K562 (cell line): ENCODE measurements around the gene CRIP3. TPM values are rescaled to one million over a fixed set of nuclear protein-coding genes. Genes with fewer than 3 reads are reported as not detected.

Experiments
- ATAC-seq: fragments of 200-7000 bp; cut with Tn5 transposase; 3 replicates; pipeline ENCODE4 v1.9.1; 2020; ENCODE audit warnings: moderate library complexity
- BruUV-seq: library from RNA; stranded (reverse); fragments of 400-500 nt; replicated peaks from 2 replicates; lab custom pipeline; 2021; lab: Mats Ljungman, UMichigan
- CTCF ChIA-PET: fragments of 300-600 bp; formaldehyde crosslinking; extraction: SDS; loops from one replicate; lab custom pipeline; 2021; ENCODE audit warnings: low intra/inter-chr PET ratio; lab: Yijun Ruan, JAX
- POLR2A ChIA-PET: fragments of 300-600, 350-650 bp; sonication (Branson Sonifier 250); formaldehyde crosslinking; extraction: SDS; loops from one replicate; lab custom pipeline; 2021; ENCODE audit warnings: antibody characterized with exemption, inconsistent platforms; lab: Yijun Ruan, JAX
- DNase-seq, 4 experiments: peaks; one replicate each; pipeline versions ENCODE4 v3.0.0 to v3.0.0-alpha.2; 2011 to 2018; ENCODE audit warnings: low spot score in 3 of 4, mixed read lengths in 3 of 4; ENCODE audit errors: extremely low read depth in 1 of 4
- FAIRE-seq: peaks from 2 replicates; lab custom pipeline; 2011; peaks lifted over from hg19 to GRCh38; lab: Jason Lieb, UNC
- H2AFZ ChIP-seq: 2 replicates; pipeline ENCODE4 v1.6.0; 2011; ENCODE audit warnings: low read depth, low read length, control low read depth, inconsistent platforms
- H3K27ac ChIP-seq: fragments of 200-600 bp; 3 replicates; pipeline ENCODE4 v1.8.0; 2011; ENCODE audit warnings: low read depth, mild to moderate bottlenecking, control low read depth, inconsistent platforms, low read length, moderate library complexity, mixed read lengths; ENCODE audit errors: extremely low read depth
- H3K27me3 ChIP-seq, 2 experiments: fragments of 300-600 bp in 1 of 2; 2 replicates in 1 of 2; 3 replicates in 1 of 2; pipeline versions ENCODE4 v1.6.0 to v1.8.0; 2011; ENCODE audit warnings: inconsistent platforms in 2 of 2, low read length in 2 of 2, mild to moderate bottlenecking in 1 of 2, mixed read lengths in 1 of 2, moderate library complexity in 1 of 2; ENCODE audit not compliant: control insufficient read depth in 2 of 2, insufficient read depth in 2 of 2
- H3K36me3 ChIP-seq: fragments of 300-600 bp; 3 replicates; pipeline ENCODE4 v1.8.0; 2011; ENCODE audit warnings: mild to moderate bottlenecking, low read length, inconsistent platforms; ENCODE audit not compliant: control insufficient read depth, insufficient read depth
- H3K4me1 ChIP-seq, 2 experiments: fragments of 200-600 bp in 1 of 2; replicated peaks in 1 of 2; 2 replicates in 1 of 2; 3 replicates in 1 of 2; pipeline versions ENCODE4 v1.5.1 to v1.8.0; 2011; ENCODE audit warnings: inconsistent platforms in 2 of 2, low read length in 2 of 2, mild to moderate bottlenecking in 1 of 2, mixed read lengths in 1 of 2, moderate library complexity in 1 of 2; ENCODE audit not compliant: control insufficient read depth in 2 of 2, insufficient read depth in 2 of 2
- H3K4me2 ChIP-seq: 2 replicates; pipeline ENCODE4 v1.6.1; 2011; ENCODE audit warnings: low read length, control low read depth, inconsistent platforms, mixed read lengths; ENCODE audit not compliant: insufficient read depth
- H3K4me3 ChIP-seq: fragments of 200-600 bp; sonication (generic), shearing (Covaris generic); 2 replicates; pipeline ENCODE4 v1.5.1; 2016; ENCODE audit warnings: control low read depth, inconsistent platforms
- H3K79me2 ChIP-seq: fragments of 200-600 bp; 3 replicates; pipeline ENCODE4 v1.8.0; 2011; ENCODE audit warnings: low read length, inconsistent platforms; ENCODE audit not compliant: control insufficient read depth, insufficient read depth
- H3K9ac ChIP-seq, 2 experiments: 2 replicates each; pipeline versions ENCODE4 v1.6.0 to v1.6.1; 2011; ENCODE audit warnings: low read depth in 2 of 2, low read length in 2 of 2, control low read depth in 1 of 2, inconsistent platforms in 1 of 2, mild to moderate bottlenecking in 1 of 2, mixed read lengths in 1 of 2; ENCODE audit not compliant: insufficient read depth in 1 of 2
- H3K9me1 ChIP-seq: one replicate; pipeline ENCODE4 v1.6.0; 2011; ENCODE audit warnings: inconsistent platforms, mild to moderate bottlenecking, low read length, moderate library complexity; ENCODE audit not compliant: control insufficient read depth, insufficient read depth
- H3K9me3 ChIP-seq: replicated peaks from 2 replicates; pipeline ENCODE4 v1.5.1; 2011; ENCODE audit warnings: low read depth, low read length, inconsistent platforms; ENCODE audit not compliant: control insufficient read depth, insufficient read depth
- H4K20me1 ChIP-seq: replicated peaks from 2 replicates; pipeline ENCODE4 v1.6.1; 2011; ENCODE audit warnings: low read length, inconsistent platforms, mixed read lengths; ENCODE audit not compliant: control insufficient read depth, insufficient read depth
- ATF7 ChIP-seq: fragments of 450-650 bp; IDR thresholded peaks from 2 replicates; pipeline ENCODE4 v1.7.1; 2014; ENCODE audit warnings: mild to moderate bottlenecking, moderate library complexity
- C11orf30 ChIP-seq: fragments of 450-650 bp; IDR thresholded peaks from 2 replicates; pipeline ENCODE4 v1.6.1; 2016; ENCODE audit warnings: low read depth, mild to moderate bottlenecking
- GATAD2B ChIP-seq: fragments of 450-650 bp; IDR thresholded peaks from 2 replicates; pipeline ENCODE4 v1.6.1; 2017; ENCODE audit warnings: mild to moderate bottlenecking, borderline replicate concordance
- LEF1 ChIP-seq: fragments of 450-650 bp; IDR thresholded peaks from 2 replicates; pipeline ENCODE4 v1.6.1; 2016; ENCODE audit warnings: mild to moderate bottlenecking
- MAFF ChIP-seq: IDR thresholded peaks from 2 replicates; pipeline ENCODE4 v1.6.1; 2012; ENCODE audit warnings: low read length, improper control_type of control experiment
- MAFG ChIP-seq: fragments of 450-650 bp; conservative IDR thresholded peaks from 2 replicates; pipeline ENCODE4 v1.6.1; 2016; ENCODE audit warnings: missing genetic modification characterization, missing compliant biosample characterization
- MAFK ChIP-seq: IDR thresholded peaks from 2 replicates; pipeline ENCODE4 v1.6.1; 2011; ENCODE audit warnings: low read length, improper control_type of control experiment
- MLLT1 ChIP-seq, 2 experiments: fragments of 450-650 bp; IDR thresholded peaks; 2 replicates each; pipeline ENCODE4 v1.6.1; 2016
- NBN ChIP-seq: fragments of 450-650 bp; IDR thresholded peaks from 2 replicates; pipeline ENCODE4 v1.6.1; 2016; ENCODE audit warnings: low read depth, mild to moderate bottlenecking
- NR2C1 ChIP-seq, 2 experiments: fragments of 450-650 bp; IDR thresholded peaks; 2 replicates each; pipeline ENCODE4 v1.6.1; 2017; ENCODE audit warnings: mild to moderate bottlenecking in 2 of 2, antibody characterized with exemption in 1 of 2, inconsistent platforms in 1 of 2, missing compliant biosample characterization in 1 of 2, missing genetic modification characterization in 1 of 2
- PPARD ChIP-seq: fragments of 250-450 bp; sonication (Bioruptor Pico); IDR thresholded peaks from 2 replicates; pipeline ENCODE4 v1.8.0; 2022; ENCODE audit warnings: inconsistent platforms, mild to moderate bottlenecking, moderate library complexity
- RFX5 ChIP-seq: IDR thresholded peaks from 2 replicates; pipeline ENCODE4 v1.6.1; 2011; ENCODE audit warnings: low read depth, mild to moderate bottlenecking, improper control_type of control experiment, low read length
- SMARCA4 ChIP-seq: fragments of 450-650 bp; IDR thresholded peaks from 2 replicates; pipeline ENCODE4 v1.6.1; 2016
- SMARCC2 ChIP-seq: fragments of 450-650 bp; IDR thresholded peaks from 2 replicates; pipeline ENCODE4 v1.6.1; 2017; ENCODE audit warnings: antibody characterized with exemption, moderate library complexity, mild to moderate bottlenecking, low read depth
- SPI1 ChIP-seq: IDR thresholded peaks from 2 replicates; pipeline ENCODE4 v1.6.1; 2011; ENCODE audit warnings: low read depth, low read length, control low read depth, borderline replicate concordance
- SRSF3 ChIP-seq: fragments of 200-400 bp; formaldehyde crosslinking; IDR thresholded peaks from 2 replicates; pipeline ENCODE4 v1.6.1; 2016; ENCODE audit warnings: mild to moderate bottlenecking, low read length, moderate library complexity; ENCODE audit not compliant: insufficient read depth
- TAF7 ChIP-seq: fragments of 450-650 bp; IDR thresholded peaks from 2 replicates; pipeline ENCODE4 v1.6.1; 2016; ENCODE audit warnings: missing genetic modification characterization, missing compliant biosample characterization
- TCF3 ChIP-seq: sonication (generic); formaldehyde crosslinking; IDR thresholded peaks from 2 replicates; pipeline ENCODE4 v1.4.0; 2020; ENCODE audit warnings: mild to moderate bottlenecking, missing genetic modification reagents
- ZNF140 ChIP-seq: fragments of 250-450 bp; sonication (Bioruptor Pico); IDR thresholded peaks from 2 replicates; pipeline ENCODE4 v1.8.0; 2021; ENCODE audit warnings: moderate library complexity, mild to moderate bottlenecking, inconsistent platforms
- ZNF23 ChIP-seq: fragments of 250-450 bp; sonication (Bioruptor Pico); IDR thresholded peaks from 2 replicates; pipeline ENCODE4 v1.4.0; 2020; ENCODE audit warnings: mild to moderate bottlenecking
- ZNF316 ChIP-seq: fragments of 450-650 bp; IDR thresholded peaks from 2 replicates; pipeline ENCODE4 v1.6.1; 2016
- ZNF41 ChIP-seq: fragments of 250-450 bp; sonication (Bioruptor Pico); conservative IDR thresholded peaks from 2 replicates; pipeline ENCODE4 v1.4.0; 2020; ENCODE audit warnings: mild to moderate bottlenecking
- WGBS: fragments of 100-300 bp; shearing (Covaris generic); methylation state at CpG from one replicate; pipeline ENCODE4 v1.1.6; 2016; ENCODE audit warnings: low coverage, mixed read lengths; ENCODE audit not compliant: insufficient coverage; ENCODE audit errors: missing lambda C conversion rate; 5-methylcytosine and 5-hydroxymethylcytosine counted together
- in situ Hi-C: fragments of 300-500 bp; cut with MboI; formaldehyde crosslinking; loops from 4 replicates; pipeline ENCODE4 v1.15.0; 2018; ENCODE audit warnings: inconsistent platforms, mixed read lengths
- intact Hi-C: fragments of 100-400 bp; cut with micrococcal nuclease; formaldehyde crosslinking; loops from 2 replicates; pipeline ENCODE4 v1.14.2; 2022
- polyA plus RNA-seq, 8 experiments: library from polyadenylated mRNA; depleted of rRNA in 4 of 8; stranded (reverse) in 5 of 8; unstranded in 3 of 8; fragments of >200 nt; fragmentation: Nextera tagmentation in 2 of 8; fragmentation: Illumina TruSeq in 1 of 8; extraction: Ambion mirVana in 2 of 8; extraction: Trizol in 1 of 8; gene quantifications; 2 replicates each; pipeline versions ENCODE4 v1.2.1 to v1.2.3, GENCODE V29; 2011 to 2014; ENCODE audit warnings: inconsistent platforms in 1 of 8, missing spikeins in 1 of 8
- total RNA-seq, 7 experiments: library from RNA; depleted of rRNA in 6 of 7; stranded (reverse); fragments of >200 nt in 6 of 7; fragmentation: Illumina TruSeq in 2 of 7; extraction: Trizol in 2 of 7; gene quantifications; 2 replicates each; pipeline versions ENCODE4 v1.2.1 to v1.2.3, GENCODE V29; 2011 to 2021; ENCODE audit warnings: low replicate concordance in 1 of 7
- TF ChIP-seq, protein P1 (sequence below), 2 experiments: fragments of 450-650 bp in 1 of 2; sonication (generic) in 1 of 2; formaldehyde crosslinking in 1 of 2; IDR thresholded peaks in 1 of 2; conservative IDR thresholded peaks in 1 of 2; 2 replicates each; pipeline versions ENCODE4 v1.6.1 to v1.8.1; 2016 to 2023; ENCODE audit warnings: mild to moderate bottlenecking in 2 of 2, moderate library complexity in 2 of 2, inconsistent platforms in 1 of 2, missing genetic modification reagents in 1 of 2

The CRIP3 gene
- total and polyA plus RNA-seq, 9 of the 15 experiments (the other 6 are each of a cell fraction or from before 2014, with no cell fraction given) = 0.36 to 2.1 (median 0.87) TPM

- TF ChIP-seq SMARCC2 = peak; percentile 57; the same call in 1 of the 2 replicates
- TF ChIP-seq LEF1 = peak; percentile 28; the same call in 1 of the 2 replicates
- TF ChIP-seq MAFF = peak; percentile 91
- TF ChIP-seq PPARD (CRISPR knock-in tag) = no peak
- peak; percentile 70 for TF ChIP-seq SMARCA4
- TF ChIP-seq MAFK = peak; percentile 87
- TF ChIP-seq C11orf30 = peak; percentile 96
- no peak for TF ChIP-seq NR2C1 (IDR thresholded peaks at IDR 0.05)
- 0 out of 2 replicates have a peak, but pooled peaks have one; percentile 11 for TF ChIP-seq NR2C1 (tag; IDR thresholded peaks at IDR 0.05)
- no peak for TF ChIP-seq ZNF41
- peak; percentile 96 for TF ChIP-seq ZNF316
- peak; percentile 94 for TF ChIP-seq SPI1
- 0 out of 2 replicates have a peak, but pooled peaks have one; percentile 8 for TF ChIP-seq GATAD2B
- peak; percentile 93 for TF ChIP-seq MAFG (tag)
Observed at GRCh38 chr6:43310624-43311023, 2.0 kb upstream of the CRIP3 start (continued).

DNA sequence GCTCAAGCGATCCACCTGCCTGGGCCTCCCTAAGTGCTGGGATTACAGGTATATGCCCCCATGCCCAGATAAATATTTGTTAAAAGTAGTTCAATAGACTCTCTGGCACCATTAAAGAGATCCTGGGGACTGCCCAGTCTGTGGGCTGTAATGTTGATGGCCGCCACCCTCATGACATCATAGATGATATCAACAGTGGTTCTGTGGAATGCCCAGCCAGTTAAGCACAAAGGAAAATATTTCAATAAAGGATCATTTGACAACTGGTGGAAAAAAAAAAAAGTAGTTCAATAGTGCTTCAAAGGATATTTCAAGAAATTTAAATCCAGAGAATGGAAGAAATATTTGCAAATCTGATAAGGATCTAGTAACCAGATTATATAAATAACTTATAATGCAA lies 1.5 kb upstream of the CRIP3 start:
- POLR2A ChIA-PET = interaction anchor here (0.8 to 1.1 kb wide), 2 partner anchors 10 to 24 kb away, joined by 4 read pairs; no protein-coding TSS in a partner anchor
- H3K4me1 ChIP-seq = peaks cover 14 to 21% of the 10 kb centered on the region in 2 experiments
- no peak for TF ChIP-seq SRSF3
- no peak for TF ChIP-seq MLLT1 (IDR thresholded peaks at IDR 0.05)
- TF ChIP-seq, protein P1, sequence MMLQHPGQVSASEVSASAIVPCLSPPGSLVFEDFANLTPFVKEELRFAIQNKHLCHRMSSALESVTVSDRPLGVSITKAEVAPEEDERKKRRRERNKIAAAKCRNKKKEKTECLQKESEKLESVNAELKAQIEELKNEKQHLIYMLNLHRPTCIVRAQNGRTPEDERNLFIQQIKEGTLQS (IDR thresholded peaks at IDR 0.05) = peak; percentile 39
- TF ChIP-seq, protein P1 (CRISPR knock-in tag; conservative IDR thresholded peaks at IDR 0.05) = no peak
- TF ChIP-seq TAF7 (tag) = no peak
- no peak for TF ChIP-seq NBN
- no peak for TF ChIP-seq RFX5
- no peak for TF ChIP-seq ZNF23 (CRISPR knock-in tag)
- peak; percentile 42; the same call in 1 of the 2 replicates for TF ChIP-seq ATF7
- TF ChIP-seq ZNF140 (CRISPR knock-in tag) = no peak
- TF ChIP-seq TCF3 (CRISPR knock-in tag) = no peak

More for the DNA sequence above, 1.5 kb upstream of the CRIP3 start:
- H3K4me2 ChIP-seq = no peak overlapping the region
- H2AFZ ChIP-seq = peak overlapping the region; percentile 71; the same call in 1 of the 2 replicates
- no peak overlapping the region for H3K4me3 ChIP-seq
- in situ Hi-C loops = no loop called here
- H3K9me1 ChIP-seq = peaks cover 3% of the 10 kb centered on the region
- DNase-seq = no peak
- peaks cover 3 to 6% of the 10 kb centered on the region in 2 experiments; a peak in 2 of 5 replicates for H3K27me3 ChIP-seq
- no peaks in the 10 kb centered on the region for H3K9me3 ChIP-seq
- no peak overlapping the region for H3K9ac ChIP-seq
- intact Hi-C loops = no loop called here
- no peaks in the 10 kb centered on the region for H3K36me3 ChIP-seq
- no peak for ATAC-seq
- FAIRE-seq = no peak
- no peaks in the 10 kb centered on the region for H4K20me1 ChIP-seq
- no peak overlapping the region for H3K27ac ChIP-seq
- no peaks in the 10 kb centered on the region for H3K79me2 ChIP-seq
- WGBS = 71% methylated on average over 2 of the region's 2 CpGs
- no TSS peak for BruUV-seq
- CTCF ChIA-PET = no interaction called here
